Measurements from ENCODE around the gene GOLPH3L. TPM values are rescaled to one million over a fixed set of nuclear protein-coding genes. Genes with fewer than 3 reads are reported as not detected.

Gene GOLPH3L
- total and polyA plus RNA-seq, 3 experiments from 2014 or later: 18.1 to 23.1 (median 20.0) TPM

GRCh38 chr1:150621497-150622302 is 75.3 kb downstream of the GOLPH3L start:
- ChIA-PET CTCF (interaction anchor here (0.6 to 11.8 kb wide), 11 partner anchors 12 to 374 kb away, joined by 3 to 244 read pairs (median 5); partner anchors contain the start of genes FALEC and MCL1), POLR2A (interaction anchor here (0.6 to 4.7 kb wide), 5 partner anchors 8 to 60 kb away, joined by 3 to 42 read pairs (median 5); partner anchors contain the start of genes ENSA and MCL1)
- Mint-ChIP-seq H3K9me3 (no peaks in the 10 kb centered on the region), H3K36me3 (peaks cover 10 to 79% (median 28%) of the 10 kb centered on the region in 3 donors), H3K27me3 (no peaks in the 10 kb centered on the region), H3K4me3 (peak overlapping the region in 2 of 7 donors; percentile 35 to 37), H3K4me1 (peaks cover 29 to 63% (median 55%) of the 10 kb centered on the region in 3 donors), H3K27ac (peak overlapping the region; percentile 35 to 95 (median 86))
- Histone ChIP-seq H3K4me3 (ENCODE audit: low read length) (no peak overlapping the region), H3K27me3 (ENCODE audit: insufficient read depth, low read length, poor library complexity, severe bottlenecking) (no peaks in the 10 kb centered on the region), H3K9me3 (ENCODE audit: low read length) (no peaks in the 10 kb centered on the region), H3K27ac (ENCODE audit: low read depth, low read length) (no peak overlapping the region), H3K36me3 (ENCODE audit: insufficient read depth, low read length) (peaks cover 26% of the 10 kb centered on the region), H3K4me1 (ENCODE audit: insufficient read depth, low read length) (peaks cover 30% of the 10 kb centered on the region)
- peak; percentile 40 to 79 (median 54) for DNase-seq

GRCh38 chr1:150620919-150621318 is 76.0 kb downstream of the GOLPH3L start:
- H3K27ac ChIP-seq (ENCODE audit: low read depth, low read length): no peak overlapping the region
- Mint-ChIP-seq H3K4me1 (peaks cover 34 to 66% (median 58%) of the 10 kb centered on the region in 3 donors), H3K27ac (peak overlapping the region; percentile 16 to 95 (median 70)), H3K9me3 (no peaks in the 10 kb centered on the region), H3K4me3 (no peak overlapping the region), H3K36me3 (peaks cover 10 to 77% (median 24%) of the 10 kb centered on the region in 3 donors), H3K27me3 (no peaks in the 10 kb centered on the region)
- no peak for DNase-seq
- no peaks in the 10 kb centered on the region for H3K9me3 ChIP-seq (ENCODE audit: low read length)
- peaks cover 20% of the 10 kb centered on the region for H3K36me3 ChIP-seq (ENCODE audit: insufficient read depth, low read length)
- ChIA-PET CTCF (interaction anchor here (0.6 to 11.8 kb wide), 13 partner anchors 11 to 375 kb away, joined by 3 to 244 read pairs (median 4); partner anchors contain the start of genes FALEC and MCL1), POLR2A (interaction anchor here (0.6 to 4.7 kb wide), 5 partner anchors 8 to 59 kb away, joined by 3 to 42 read pairs (median 6); partner anchors contain the start of genes ENSA and MCL1)
- H3K4me1 ChIP-seq (ENCODE audit: insufficient read depth, low read length): peaks cover 32% of the 10 kb centered on the region
- no peaks in the 10 kb centered on the region for H3K27me3 ChIP-seq (ENCODE audit: insufficient read depth, low read length, poor library complexity, severe bottlenecking)
- no peak overlapping the region for H3K4me3 ChIP-seq (ENCODE audit: low read length)

GRCh38 chr1:150619576-150620509 is 77.1 kb downstream of the GOLPH3L start:
- H3K27me3 Mint-ChIP-seq: no peaks in the 10 kb centered on the region
- H3K27me3 ChIP-seq (ENCODE audit: insufficient read depth, low read length, poor library complexity, severe bottlenecking): no peaks in the 10 kb centered on the region
- peak overlapping the region; percentile 45 for H3K27ac ChIP-seq (ENCODE audit: low read depth, low read length)
- peak overlapping the region; percentile 16 to 93 (median 70) for H3K27ac Mint-ChIP-seq
- H3K4me1 Mint-ChIP-seq: peaks cover 42 to 72% (median 63%) of the 10 kb centered on the region in 3 donors
- ChIA-PET CTCF (interaction anchor here (1.1 to 11.8 kb wide), 13 partner anchors 9 to 78 kb away, joined by 3 to 244 read pairs (median 4); partner anchors contain the start of genes ENSA, GOLPH3L and MCL1), POLR2A (interaction anchor here (0.6 to 4.7 kb wide), 7 partner anchors 10 to 370 kb away, joined by 3 to 42 read pairs (median 5); partner anchors contain the start of genes ENSA and MCL1)
- no peaks in the 10 kb centered on the region for H3K9me3 ChIP-seq (ENCODE audit: low read length)
- H3K4me1 ChIP-seq (ENCODE audit: insufficient read depth, low read length): peaks cover 43% of the 10 kb centered on the region
- DNase-seq: no peak
- H3K36me3 Mint-ChIP-seq: peaks cover 9 to 68% (median 19%) of the 10 kb centered on the region in 3 donors
- peaks cover 15% of the 10 kb centered on the region for H3K36me3 ChIP-seq (ENCODE audit: insufficient read depth, low read length)
- no peak overlapping the region for H3K4me3 ChIP-seq (ENCODE audit: low read length)
- no peaks in the 10 kb centered on the region for H3K9me3 Mint-ChIP-seq
- no peak overlapping the region for H3K4me3 Mint-ChIP-seq

- peaks cover 0 to 36% (median 8%) of the 10 kb centered on the region in 3 donors for H3K36me3 Mint-ChIP-seq
- POLR2A ChIA-PET: interaction anchor here (0.5 to 3.0 kb wide), 6 partner anchors 13 to 55 kb away, joined by 3 to 18 read pairs (median 5); partner anchors contain the start of gene MCL1
- H3K4me3 Mint-ChIP-seq: peak overlapping the region; percentile 9 to 75 (median 58)
- Histone ChIP-seq H3K4me3 (ENCODE audit: low read length) (no peak overlapping the region), H3K27ac (ENCODE audit: low read depth, low read length) (peak overlapping the region; percentile 58), H3K36me3 (ENCODE audit: insufficient read depth, low read length) (peaks cover 7% of the 10 kb centered on the region), H3K9me3 (ENCODE audit: low read length) (no peaks in the 10 kb centered on the region), H3K27me3 (ENCODE audit: insufficient read depth, low read length, poor library complexity, severe bottlenecking) (no peaks in the 10 kb centered on the region), H3K4me1 (ENCODE audit: insufficient read depth, low read length) (peaks cover 65% of the 10 kb centered on the region)
- CTCF ChIA-PET: interaction anchor here (1.0 to 11.8 kb wide), 5 partner anchors 11 to 83 kb away, joined by 3 to 244 read pairs (median 4); partner anchors contain the start of genes ENSA and MCL1
- peaks cover 58 to 77% (median 69%) of the 10 kb centered on the region in 3 donors for H3K4me1 Mint-ChIP-seq
- peak in 2 of 5 donors; percentile 14 to 36 for DNase-seq
- H3K27me3 Mint-ChIP-seq: no peaks in the 10 kb centered on the region
- peak overlapping the region; percentile 59 to 96 (median 93) for H3K27ac Mint-ChIP-seq
- no peaks in the 10 kb centered on the region for H3K9me3 Mint-ChIP-seq
Observed at GRCh38 chr1:150615346-150616201, 81.4 kb downstream of the GOLPH3L start.

GRCh38 chr1:150613061-150613920 is 83.7 kb downstream of the GOLPH3L start:
- H3K9me3 Mint-ChIP-seq: no peaks in the 10 kb centered on the region
- no peaks in the 10 kb centered on the region for H3K27me3 Mint-ChIP-seq
- Histone ChIP-seq H3K27ac (ENCODE audit: low read depth, low read length) (peak overlapping the region; percentile 76), H3K27me3 (ENCODE audit: insufficient read depth, low read length, poor library complexity, severe bottlenecking) (no peaks in the 10 kb centered on the region), H3K4me1 (ENCODE audit: insufficient read depth, low read length) (peaks cover 51% of the 10 kb centered on the region), H3K4me3 (ENCODE audit: low read length) (no peak overlapping the region), H3K9me3 (ENCODE audit: low read length) (no peaks in the 10 kb centered on the region), H3K36me3 (ENCODE audit: insufficient read depth, low read length) (no peaks in the 10 kb centered on the region)
- CTCF ChIA-PET: interaction anchor here (11.8 kb wide), 1 partner anchor 52 kb away, joined by 244 read pairs; no protein-coding TSS in a partner anchor
- POLR2A ChIA-PET: interaction anchor here (0.7 to 3.0 kb wide), 3 partner anchors 15 to 38 kb away, joined by 3 to 18 read pairs (median 3); partner anchors contain the start of gene MCL1
- DNase-seq: peak in 4 of 5 donors; percentile 36 to 70 (median 51)
- peaks cover 0 to 23% (median 3%) of the 10 kb centered on the region in 3 donors for H3K36me3 Mint-ChIP-seq
- H3K4me3 Mint-ChIP-seq: peak overlapping the region; percentile 27 to 75 (median 59)
- H3K4me1 Mint-ChIP-seq: peaks cover 50 to 72% (median 56%) of the 10 kb centered on the region in 3 donors
- H3K27ac Mint-ChIP-seq: peak overlapping the region; percentile 94 to 100 (median 99)

GRCh38 chr1:150612014-150612345 is 85.0 kb downstream of the GOLPH3L start:
- POLR2A ChIA-PET: interaction anchor here (0.7 to 1.5 kb wide), 4 partner anchors 17 to 77 kb away, joined by 4 to 12 read pairs (median 6); partner anchors contain the start of genes ENSA and MCL1
- Mint-ChIP-seq H3K4me3 (peak overlapping the region; percentile 28 to 81 (median 51)), H3K36me3 (peaks cover 0 to 19% (median 2%) of the 10 kb centered on the region in 3 donors), H3K9me3 (no peaks in the 10 kb centered on the region), H3K27me3 (no peaks in the 10 kb centered on the region), H3K4me1 (peaks cover 49 to 70% (median 54%) of the 10 kb centered on the region in 3 donors), H3K27ac (peak overlapping the region; percentile 94 to 100 (median 99))
- Histone ChIP-seq H3K36me3 (ENCODE audit: insufficient read depth, low read length) (no peaks in the 10 kb centered on the region), H3K27ac (ENCODE audit: low read depth, low read length) (peak overlapping the region; percentile 92), H3K4me1 (ENCODE audit: insufficient read depth, low read length) (peaks cover 51% of the 10 kb centered on the region), H3K27me3 (ENCODE audit: insufficient read depth, low read length, poor library complexity, severe bottlenecking) (no peaks in the 10 kb centered on the region), H3K4me3 (ENCODE audit: low read length) (peak overlapping the region; percentile 7), H3K9me3 (ENCODE audit: low read length) (no peaks in the 10 kb centered on the region)
- CTCF ChIA-PET: interaction anchor here (2.2 kb wide), 1 partner anchor 51 kb away, joined by 8 read pairs; no protein-coding TSS in a partner anchor
- DNase-seq: no peak
